Esophagus squamous epithelium (tissue), 4 donors: ENCODE results near the gene ENHO.

Source experiments
- POLR2A ChIP-seq, 4 donors: fragments of 450-650 bp; IDR thresholded peaks; one replicate each; pipeline ENCODE4 v1.6.1; 2017; ENCODE audit warnings: antibody characterized with exemption in 4 of 4, mild to moderate bottlenecking in 4 of 4, moderate library complexity in 3 of 4
- TF ChIP-seq, protein P1 (sequence below), 6 experiments: fragments of 450-650 bp in 4 of 6; fragments of 200-600 bp in 2 of 6; sonication (generic) in 2 of 6; IDR thresholded peaks; one replicate each; pipeline ENCODE4 v1.5.1; 2016 to 2019; ENCODE audit warnings: antibody characterized with exemption in 6 of 6, mild to moderate bottlenecking in 4 of 6, moderate library complexity in 4 of 6

- TF ChIP-seq, protein P1, sequence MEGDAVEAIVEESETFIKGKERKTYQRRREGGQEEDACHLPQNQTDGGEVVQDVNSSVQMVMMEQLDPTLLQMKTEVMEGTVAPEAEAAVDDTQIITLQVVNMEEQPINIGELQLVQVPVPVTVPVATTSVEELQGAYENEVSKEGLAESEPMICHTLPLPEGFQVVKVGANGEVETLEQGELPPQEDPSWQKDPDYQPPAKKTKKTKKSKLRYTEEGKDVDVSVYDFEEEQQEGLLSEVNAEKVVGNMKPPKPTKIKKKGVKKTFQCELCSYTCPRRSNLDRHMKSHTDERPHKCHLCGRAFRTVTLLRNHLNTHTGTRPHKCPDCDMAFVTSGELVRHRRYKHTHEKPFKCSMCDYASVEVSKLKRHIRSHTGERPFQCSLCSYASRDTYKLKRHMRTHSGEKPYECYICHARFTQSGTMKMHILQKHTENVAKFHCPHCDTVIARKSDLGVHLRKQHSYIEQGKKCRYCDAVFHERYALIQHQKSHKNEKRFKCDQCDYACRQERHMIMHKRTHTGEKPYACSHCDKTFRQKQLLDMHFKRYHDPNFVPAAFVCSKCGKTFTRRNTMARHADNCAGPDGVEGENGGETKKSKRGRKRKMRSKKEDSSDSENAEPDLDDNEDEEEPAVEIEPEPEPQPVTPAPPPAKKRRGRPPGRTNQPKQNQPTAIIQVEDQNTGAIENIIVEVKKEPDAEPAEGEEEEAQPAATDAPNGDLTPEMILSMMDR (IDR thresholded peaks at IDR 0.05): no peak
- TF ChIP-seq POLR2A (IDR thresholded peaks at IDR 0.05): no peak
These were observed 13.8 kb downstream of the ENHO start for GRCh38 chr9:34508951-34509350.
